Left hindlimb (tissue), 1 donor: ENCODE measurements around the gene ZNF668.
A peak's percentile ranks its signal among the peaks of the same experiment; 100 is the strongest.

ENCODE experiments used
- DNase-seq: peaks from one replicate; pipeline ENCODE4 v3.0.0-alpha.2; 2018

ZNF668 gene

DNA sequence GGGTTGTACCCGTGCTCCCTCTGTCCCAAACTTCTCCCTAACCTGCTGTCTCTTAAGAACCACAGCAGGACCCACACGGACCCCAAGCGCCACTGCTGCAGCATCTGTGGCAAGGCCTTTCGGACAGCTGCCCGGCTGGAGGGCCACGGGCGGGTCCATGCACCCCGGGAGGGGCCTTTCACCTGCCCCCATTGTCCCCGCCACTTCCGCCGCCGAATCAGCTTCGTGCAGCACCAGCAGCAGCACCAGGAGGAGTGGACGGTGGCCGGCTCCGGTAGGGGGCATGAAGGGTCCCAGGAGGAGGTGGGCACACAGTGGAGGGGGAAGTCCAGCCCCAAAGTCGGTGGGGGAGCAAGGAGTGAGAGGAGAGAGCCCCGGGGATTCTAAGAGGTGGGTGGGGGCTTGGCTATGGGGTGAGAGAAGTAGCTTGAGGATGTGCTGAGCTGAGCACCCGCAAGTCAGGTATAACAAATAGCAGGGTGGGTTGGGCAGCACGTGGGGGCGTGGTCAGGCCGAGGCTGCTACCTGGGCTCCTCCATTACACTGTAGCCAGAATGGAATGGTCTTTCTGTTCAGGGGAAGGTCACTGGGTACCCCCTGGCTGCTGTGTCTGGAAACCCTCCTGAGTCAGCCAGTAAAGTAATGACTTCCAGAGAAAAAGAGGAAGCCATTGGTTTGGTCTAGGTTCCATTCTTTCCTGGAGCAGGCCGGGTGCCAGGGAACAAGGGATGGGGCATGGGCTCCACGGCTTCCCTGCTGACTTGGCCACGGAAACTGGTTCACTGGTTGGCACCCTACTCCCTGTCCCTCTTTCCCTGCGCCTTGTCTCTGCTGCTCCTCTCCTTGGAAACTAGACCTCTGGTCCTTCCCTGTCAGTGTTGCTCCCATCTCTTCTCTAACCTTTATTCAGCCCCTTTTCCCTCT lies 7.7 kb upstream of the ZNF668 start:
- no peak for DNase-seq

- DNase-seq = no peak
These were observed 6.8 kb upstream of the ZNF668 start for GRCh38 chr16:31080756-31081419.

DNA sequence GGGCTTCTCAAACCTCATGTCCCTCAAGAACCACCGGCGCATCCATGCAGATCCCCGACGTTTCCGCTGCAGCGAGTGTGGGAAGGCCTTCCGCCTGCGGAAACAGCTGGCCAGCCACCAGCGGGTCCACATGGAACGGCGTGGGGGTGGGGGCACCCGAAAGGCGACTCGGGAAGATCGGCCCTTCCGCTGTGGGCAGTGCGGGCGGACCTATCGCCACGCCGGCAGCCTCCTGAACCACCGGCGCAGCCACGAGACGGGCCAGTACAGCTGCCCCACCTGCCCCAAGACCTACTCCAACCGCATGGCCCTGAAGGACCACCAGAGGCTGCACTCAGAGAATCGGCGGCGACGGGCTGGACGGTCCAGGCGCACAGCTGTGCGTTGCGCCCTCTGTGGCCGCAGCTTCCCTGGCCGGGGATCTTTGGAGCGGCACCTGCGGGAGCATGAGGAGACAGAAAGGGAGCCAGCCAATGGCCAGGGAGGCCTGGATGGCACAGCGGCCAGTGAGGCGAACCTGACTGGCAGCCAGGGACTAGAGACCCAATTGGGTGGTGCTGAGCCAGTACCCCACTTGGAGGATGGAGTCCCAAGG lies 6.1 kb upstream of the ZNF668 start:
- DNase-seq = no peak

DNA sequence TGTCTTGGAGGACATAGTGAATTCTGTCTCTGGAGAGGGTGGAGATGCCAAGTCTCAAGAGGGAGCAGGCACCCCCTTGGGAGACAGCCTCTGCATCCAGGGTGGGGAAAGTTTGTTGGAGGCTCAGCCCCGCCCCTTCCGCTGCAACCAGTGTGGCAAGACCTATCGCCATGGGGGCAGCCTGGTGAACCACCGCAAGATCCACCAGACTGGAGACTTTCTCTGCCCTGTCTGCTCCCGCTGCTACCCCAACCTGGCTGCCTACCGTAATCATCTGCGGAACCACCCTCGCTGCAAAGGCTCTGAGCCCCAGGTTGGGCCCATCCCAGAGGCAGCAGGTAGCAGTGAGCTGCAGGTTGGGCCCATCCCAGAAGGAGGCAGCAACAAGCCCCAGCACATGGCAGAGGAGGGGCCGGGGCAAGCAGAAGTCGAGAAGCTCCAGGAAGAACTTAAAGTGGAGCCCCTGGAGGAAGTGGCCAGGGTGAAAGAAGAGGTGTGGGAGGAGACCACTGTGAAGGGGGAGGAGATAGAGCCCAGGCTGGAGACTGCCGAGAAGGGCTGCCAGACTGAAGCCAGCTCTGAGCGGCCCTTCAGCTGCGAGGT lies 5.4 kb upstream of the ZNF668 start:
- no peak for DNase-seq

- no peak for DNase-seq
These were observed 4.7 kb upstream of the ZNF668 start for GRCh38 chr16:31078597-31079341.

GRCh38 chr16:31077592-31078396 lies 3.8 kb upstream of the ZNF668 start:
- DNase-seq = no peak

DNA sequence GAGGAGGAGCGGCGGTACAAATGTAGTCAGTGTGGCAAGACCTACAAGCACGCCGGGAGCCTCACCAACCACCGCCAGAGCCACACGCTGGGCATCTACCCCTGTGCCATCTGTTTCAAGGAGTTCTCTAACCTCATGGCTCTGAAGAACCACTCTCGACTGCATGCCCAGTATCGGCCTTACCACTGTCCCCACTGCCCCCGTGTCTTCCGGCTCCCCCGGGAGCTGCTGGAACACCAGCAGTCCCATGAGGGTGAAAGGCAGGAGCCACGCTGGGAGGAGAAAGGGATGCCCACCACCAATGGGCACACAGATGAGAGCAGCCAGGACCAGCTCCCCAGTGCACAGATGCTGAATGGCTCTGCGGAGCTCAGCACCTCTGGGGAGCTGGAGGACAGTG lies 3.0 kb upstream of the ZNF668 start:
- no peak for DNase-seq

DNA sequence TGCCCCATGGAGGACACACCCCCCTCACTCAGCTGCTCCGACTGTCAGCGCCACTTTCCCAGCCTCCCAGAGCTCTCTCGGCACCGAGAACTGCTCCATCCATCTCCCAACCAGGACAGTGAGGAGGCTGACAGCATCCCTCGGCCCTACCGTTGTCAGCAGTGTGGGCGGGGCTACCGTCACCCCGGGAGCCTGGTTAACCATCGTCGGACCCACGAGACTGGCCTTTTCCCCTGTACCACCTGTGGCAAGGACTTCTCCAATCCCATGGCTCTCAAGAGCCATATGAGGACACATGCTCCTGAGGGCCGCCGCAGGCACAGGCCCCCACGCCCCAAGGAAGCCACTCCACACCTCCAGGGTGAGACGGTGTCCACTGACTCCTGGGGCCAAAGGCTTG lies 2.3 kb upstream of the ZNF668 start:
- no peak for DNase-seq

DNA sequence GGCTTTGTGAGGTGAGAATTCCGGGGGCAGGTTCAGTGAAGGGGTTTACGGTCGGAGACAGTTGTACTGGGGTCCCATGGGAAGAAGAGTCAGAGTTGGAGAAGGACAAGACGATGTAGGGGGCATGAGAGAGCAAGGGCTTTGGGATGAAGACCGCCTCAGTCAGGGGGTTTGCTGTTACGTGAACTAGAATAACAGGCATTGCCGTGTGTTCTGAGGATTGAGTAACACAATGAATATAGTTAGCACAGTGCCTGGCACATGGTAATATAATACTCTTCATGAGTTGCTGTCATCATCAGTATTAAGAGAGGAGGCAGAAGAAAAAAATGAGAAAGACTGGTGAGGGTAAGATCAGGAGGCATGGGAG lies 759 bp upstream of the ZNF668 start:
- no peak for DNase-seq

GRCh38 chr16:31073142-31073969 lies 684 bp downstream of the ZNF668 start:
- peak; percentile 94 for DNase-seq

GRCh38 chr16:31072540-31073141 lies 1.4 kb downstream of the ZNF668 start:
- DNase-seq = no peak

DNA sequence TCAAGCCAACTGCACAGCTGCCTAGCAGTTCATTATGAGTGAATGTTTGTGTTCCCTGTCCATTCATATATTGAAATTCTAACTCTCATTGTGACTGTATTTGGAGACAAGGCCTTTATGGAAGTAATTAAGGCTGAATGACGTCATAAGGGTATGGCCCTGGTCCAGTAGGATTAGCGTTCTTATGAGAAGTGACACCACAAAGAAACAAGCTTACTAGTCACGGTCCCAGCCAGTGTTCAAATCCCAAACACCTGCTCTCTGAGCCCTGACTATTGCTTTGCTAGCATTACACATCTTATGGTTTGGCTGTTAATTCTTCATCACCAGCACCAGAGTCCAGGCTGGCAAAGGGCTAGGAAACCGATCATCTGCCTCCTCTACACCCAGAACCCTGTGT lies 2.2 kb downstream of the ZNF668 start:
- DNase-seq = peak; percentile 73

DNA sequence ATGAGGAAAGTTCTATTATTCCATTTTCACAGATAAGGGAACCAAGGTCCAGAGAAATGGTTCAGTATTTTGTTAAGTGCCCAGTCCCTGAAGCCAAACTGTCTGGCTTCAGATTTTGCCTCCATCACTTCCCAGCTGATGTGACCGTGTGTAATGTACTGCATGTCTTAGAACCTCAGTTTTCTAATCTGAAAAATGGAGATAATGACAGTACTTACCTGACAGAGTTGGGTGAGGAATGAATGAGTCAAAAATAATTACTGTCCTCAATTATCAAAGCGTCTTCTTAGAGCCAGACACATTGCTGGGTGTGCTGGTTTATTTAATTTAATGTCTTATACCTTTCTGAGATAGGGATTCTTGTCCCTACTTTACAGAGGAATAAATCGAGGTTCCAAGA lies 6.7 kb downstream of the ZNF668 start:
- no peak for DNase-seq

- peak; percentile 86 for DNase-seq
These were observed 9.1 kb downstream of the ZNF668 start for GRCh38 chr16:31064882-31065461.

DNA sequence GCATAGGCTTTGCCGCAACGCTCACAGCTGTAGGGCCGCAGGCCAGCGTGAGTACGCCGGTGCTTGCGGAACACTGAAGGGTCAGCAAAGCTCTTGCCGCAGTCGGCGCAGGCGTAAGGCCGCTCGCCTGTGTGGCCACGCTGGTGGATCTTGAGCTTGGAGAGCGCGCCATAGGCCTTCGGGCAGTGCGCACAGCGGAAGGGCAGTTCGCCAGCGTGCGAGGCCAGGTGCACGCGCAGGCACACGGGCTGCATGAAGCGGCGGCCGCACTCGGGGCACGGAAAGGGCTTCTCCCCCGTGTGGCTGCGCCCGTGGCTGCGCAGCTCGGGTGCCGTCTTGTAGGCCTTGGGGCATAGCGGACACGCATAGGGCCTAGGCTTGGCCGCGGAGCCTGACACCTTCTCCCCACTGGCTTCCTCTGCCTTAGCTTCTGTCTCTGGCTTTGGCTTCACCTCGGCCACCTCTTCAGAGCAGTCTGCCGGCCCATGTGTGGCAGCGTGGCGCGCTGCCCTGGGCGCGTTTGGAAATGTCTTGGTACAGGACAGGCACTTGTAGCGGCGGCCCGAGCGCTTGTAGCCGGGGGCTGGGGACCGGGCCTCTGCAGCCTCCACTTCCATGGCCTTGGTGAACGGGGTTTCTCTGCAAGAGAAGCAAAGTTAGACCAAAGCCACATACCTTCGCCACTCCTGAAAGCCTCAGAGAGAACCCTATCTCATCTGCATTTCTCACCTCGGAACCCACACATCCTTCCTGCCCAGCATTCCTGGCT lies 10.0 kb downstream of the ZNF668 start:
- DNase-seq = no peak

DNA sequence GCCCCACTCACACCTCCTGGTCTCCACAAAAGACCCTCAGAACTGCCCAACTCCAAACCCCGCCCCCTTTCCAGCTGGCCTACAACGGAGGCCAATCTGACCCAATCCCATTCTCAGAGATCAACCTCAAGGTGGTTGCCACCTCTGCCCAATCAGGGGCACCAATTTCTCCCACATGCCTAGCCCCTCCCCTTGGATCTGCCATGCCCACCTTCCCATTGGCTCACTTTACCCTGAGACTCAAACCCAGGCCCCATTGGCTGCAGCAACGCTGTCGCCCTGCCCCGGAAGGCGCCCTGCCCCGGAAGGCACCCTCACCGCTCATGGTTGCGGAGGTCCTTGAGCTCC lies 10.6 kb downstream of the ZNF668 start:
- no peak for DNase-seq

GRCh38 chr16:31061813-31062440 lies 12.1 kb downstream of the ZNF668 start:
- no peak for DNase-seq

GRCh38 chr16:31061126-31061812 lies 12.8 kb downstream of the ZNF668 start:
- DNase-seq = no peak
